Adrenal gland (tissue), 5 donors: ENCODE data around the gene ANKRD62.

Source experiments
- CTCF ChIP-seq, 6 experiments: fragments of 450-650 bp in 4 of 6; fragments of 200-600 bp in 2 of 6; sonication (generic) in 1 of 6; IDR thresholded peaks; 1 replicate in 5 of 6; 2 replicates in 1 of 6; pipeline versions ENCODE4 v1.5.1 to v1.8.0; 2016 to 2021; ENCODE audit warnings: antibody characterized with exemption in 6 of 6, mild to moderate bottlenecking in 2 of 6, moderate library complexity in 1 of 6
- POLR2A ChIP-seq, 2 donors: fragments of 450-650 bp; IDR thresholded peaks; one replicate each; pipeline ENCODE4 v1.6.1; 2017; ENCODE audit warnings: antibody characterized with exemption in 2 of 2, mild to moderate bottlenecking in 2 of 2, moderate library complexity in 1 of 2
- donor health status: DM: no; HTN: no; CAD: no.

GRCh38 chr18:12088731-12089375, 4.8 kb upstream of the ANKRD62 start:
- TF ChIP-seq POLR2A (IDR thresholded peaks at IDR 0.05) (no peak), CTCF (IDR thresholded peaks at IDR 0.05) (no peak)
